ENCODE data around the gene PRKN.

The PRKN gene

GRCh38 chr6:161908872-161909271, 818.7 kb downstream of the PRKN start:
- no peak overlapping the region for H3K27ac ChIP-seq
- TF ChIP-seq CTCF (conservative IDR thresholded peaks at IDR 0.05), result no peak

DNA sequence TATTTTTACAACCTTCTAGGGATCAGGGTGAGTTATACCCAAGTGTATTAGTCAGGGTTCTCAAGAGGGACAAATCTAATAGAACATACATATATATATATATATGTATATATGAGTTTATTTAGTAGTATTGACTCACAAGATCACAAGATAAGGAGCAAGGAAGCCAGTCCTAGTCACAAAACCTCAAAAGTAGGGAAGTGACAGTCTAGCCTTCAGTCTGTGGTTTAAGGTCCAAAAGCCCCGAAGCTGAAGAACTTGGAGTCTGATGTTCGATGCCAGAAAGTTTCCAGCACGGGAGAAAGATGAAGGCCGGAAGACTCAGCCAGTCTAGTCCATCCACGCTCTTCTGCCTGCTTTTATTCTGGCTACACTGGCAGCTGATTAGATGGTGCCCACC, 821.0 kb downstream of the PRKN start:
- no peak for TF ChIP-seq CTCF (conservative IDR thresholded peaks at IDR 0.05)
- H3K27ac ChIP-seq, result no peak overlapping the region

DNA sequence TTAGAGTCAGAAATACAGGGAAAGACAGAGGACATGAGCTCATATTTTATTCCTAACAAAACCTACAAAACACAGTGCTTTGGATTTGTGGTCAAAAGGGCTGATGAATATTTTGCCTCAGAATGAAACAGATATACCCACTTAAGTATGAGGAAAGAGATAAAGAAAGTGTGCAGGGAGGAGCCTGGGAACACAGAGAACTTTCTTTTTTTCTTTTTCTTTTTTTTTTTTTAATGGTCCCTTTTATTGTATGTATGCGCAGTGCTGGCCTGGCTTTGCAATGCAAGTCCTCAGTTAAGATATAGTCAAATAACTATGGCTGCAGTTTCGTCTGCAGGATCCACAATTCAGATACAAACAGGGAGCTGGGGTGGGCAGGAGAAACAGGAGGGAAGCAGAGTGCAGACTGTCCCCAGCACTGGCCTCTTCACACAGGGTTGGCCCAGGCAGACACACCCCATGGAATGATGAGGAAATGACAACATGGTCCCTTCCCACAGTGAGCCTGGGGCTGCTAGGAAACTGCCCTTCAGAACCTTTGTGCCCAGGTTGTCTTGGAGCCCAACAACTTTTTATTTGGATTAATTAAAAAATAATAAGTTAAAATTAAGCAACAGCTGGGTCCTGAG, 823.9 kb downstream of the PRKN start:
- H3K27ac ChIP-seq, result no peak overlapping the region
- TF ChIP-seq CTCF (conservative IDR thresholded peaks at IDR 0.05), result no peak

- no peak overlapping the region for H3K27ac ChIP-seq
- no peak for TF ChIP-seq CTCF (conservative IDR thresholded peaks at IDR 0.05)
These were observed 825.7 kb downstream of the PRKN start for GRCh38 chr6:161901740-161902426.

- no peak overlapping the region for H3K27ac ChIP-seq
- TF ChIP-seq CTCF (conservative IDR thresholded peaks at IDR 0.05), result no peak
These were observed 833.1 kb downstream of the PRKN start for GRCh38 chr6:161894436-161894835.

DNA sequence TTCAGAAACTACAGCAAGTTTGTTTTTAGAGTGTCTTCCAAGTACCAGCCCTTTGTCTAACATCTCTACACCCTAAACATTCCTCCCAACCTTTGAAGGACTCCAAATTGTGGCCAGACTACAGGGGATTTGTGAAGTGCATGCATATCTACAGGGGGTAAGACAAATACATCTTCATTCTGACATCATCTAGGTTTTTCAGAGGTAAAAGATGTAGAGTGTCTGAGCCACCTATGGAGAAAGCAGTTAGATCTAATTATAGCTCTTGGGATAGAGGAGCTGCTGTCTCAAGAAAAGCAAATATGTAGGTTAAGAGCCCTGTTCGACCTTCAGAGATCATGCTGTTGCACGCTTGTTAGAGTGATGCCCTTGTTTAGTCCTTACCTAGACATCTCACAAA, 836.0 kb downstream of the PRKN start:
- no peak for TF ChIP-seq CTCF (conservative IDR thresholded peaks at IDR 0.05)
- no peak overlapping the region for H3K27ac ChIP-seq

GRCh38 chr6:161890832-161891297, 836.7 kb downstream of the PRKN start:
- TF ChIP-seq CTCF (conservative IDR thresholded peaks at IDR 0.05), result no peak
- H3K27ac ChIP-seq, result no peak overlapping the region

Measured in VCaP (cell line).